K562 (cell line): ENCODE measurements around the gene GSG1. TPM values are rescaled to one million over a fixed set of nuclear protein-coding genes. Genes with fewer than 3 reads are reported as not detected.
A peak's percentile ranks its signal among the peaks of the same experiment; 100 is the strongest.

Source experiments
- BCOR ChIP-seq: fragments of 450-650 bp; IDR thresholded peaks from 2 replicates; pipeline ENCODE4 v1.6.1; 2016
- CTBP1 ChIP-seq: fragments of 450-650 bp; IDR thresholded peaks from 2 replicates; pipeline ENCODE4 v1.6.1; 2016; ENCODE audit warnings: borderline replicate concordance
- GABPA ChIP-seq: fragments of 200-800 bp; sonication (Bioruptor generic); conservative IDR thresholded peaks from 2 replicates; pipeline ENCODE4 v1.6.1; 2016; ENCODE audit warnings: low read depth, missing genetic modification characterization, missing compliant biosample characterization
- GATA2 ChIP-seq: sonication (generic); formaldehyde crosslinking; IDR thresholded peaks from 2 replicates; pipeline ENCODE4 v1.4.0; 2020; ENCODE audit warnings: mild to moderate bottlenecking, missing genetic modification reagents
- GTF2E2 ChIP-seq: fragments of 200-800 bp; sonication (Bioruptor generic); IDR thresholded peaks from 2 replicates; pipeline ENCODE4 v1.6.1; 2016; ENCODE audit warnings: missing genetic modification characterization, missing compliant biosample characterization
- KDM1A ChIP-seq, 2 experiments: fragments of 450-650 bp; IDR thresholded peaks; 2 replicates each; pipeline ENCODE4 v1.6.1; 2016; ENCODE audit warnings: mild to moderate bottlenecking in 2 of 2
- MAZ ChIP-seq, 2 experiments: fragments of 450-650 bp in 1 of 2; sonication (generic) in 1 of 2; formaldehyde crosslinking; IDR thresholded peaks in 1 of 2; conservative IDR thresholded peaks in 1 of 2; 2 replicates each; pipeline versions ENCODE4 v1.4.0 to v1.5.0; 2020; ENCODE audit warnings: mild to moderate bottlenecking in 1 of 2, missing genetic modification reagents in 1 of 2
- PRPF4 ChIP-seq: fragments of 200-400 bp; formaldehyde crosslinking; IDR thresholded peaks from one replicate; pipeline ENCODE4 v1.6.1; 2017; ENCODE audit warnings: low read length, low read depth, mild to moderate bottlenecking; ENCODE audit not compliant: insufficient read depth, poor library complexity, severe bottlenecking
- RFX5 ChIP-seq: IDR thresholded peaks from 2 replicates; pipeline ENCODE4 v1.6.1; 2011; ENCODE audit warnings: low read depth, mild to moderate bottlenecking, improper control_type of control experiment, low read length
- SMAD2 ChIP-seq: fragments of 150-350 bp; IDR thresholded peaks from 2 replicates; pipeline ENCODE4 v1.6.1; 2014; ENCODE audit warnings: low read depth, mild to moderate bottlenecking, low read length
- YY1 ChIP-seq, 3 experiments: IDR thresholded peaks; 2 replicates each; pipeline ENCODE4 v1.6.1; 2011; ENCODE audit warnings: low read length in 2 of 3, mild to moderate bottlenecking in 2 of 3, moderate library complexity in 2 of 3, borderline replicate concordance in 1 of 3, control low read depth in 1 of 3, low read depth in 1 of 3; ENCODE audit not compliant: insufficient read depth in 3 of 3, insufficient replicate concordance in 2 of 3, control insufficient read depth in 1 of 3, insufficient read length in 1 of 3; ENCODE audit errors: extremely low read depth in 1 of 3
- ZBTB7A ChIP-seq: IDR thresholded peaks from 2 replicates; pipeline ENCODE4 v1.6.1; 2011; ENCODE audit warnings: low read depth, mild to moderate bottlenecking, low read length, moderate library complexity, borderline replicate concordance; ENCODE audit not compliant: control insufficient read depth
- ZNF146 ChIP-seq: IDR thresholded peaks from one replicate; pipeline ENCODE4 v1.6.1; 2018; ENCODE audit warnings: missing compliant biosample characterization; ENCODE audit not compliant: unreplicated experiment
- ZNF23 ChIP-seq: fragments of 250-450 bp; sonication (Bioruptor Pico); IDR thresholded peaks from 2 replicates; pipeline ENCODE4 v1.4.0; 2020; ENCODE audit warnings: mild to moderate bottlenecking
- ZNF57 ChIP-seq: fragments of 450-650 bp; formaldehyde crosslinking; IDR thresholded peaks from 2 replicates; pipeline ENCODE4 v1.4.0; 2020; ENCODE audit warnings: mild to moderate bottlenecking, moderate library complexity
- polyA plus RNA-seq, 8 experiments: library from polyadenylated mRNA; depleted of rRNA in 4 of 8; stranded (reverse) in 5 of 8; unstranded in 3 of 8; fragments of >200 nt; fragmentation: Nextera tagmentation in 2 of 8; fragmentation: Illumina TruSeq in 1 of 8; extraction: Ambion mirVana in 2 of 8; extraction: Trizol in 1 of 8; gene quantifications; 2 replicates each; pipeline versions ENCODE4 v1.2.1 to v1.2.3, GENCODE V29; 2011 to 2014; ENCODE audit warnings: inconsistent platforms in 1 of 8, missing spikeins in 1 of 8
- total RNA-seq, 7 experiments: library from RNA; depleted of rRNA in 6 of 7; stranded (reverse); fragments of >200 nt in 6 of 7; fragmentation: Illumina TruSeq in 2 of 7; extraction: Trizol in 2 of 7; gene quantifications; 2 replicates each; pipeline versions ENCODE4 v1.2.1 to v1.2.3, GENCODE V29; 2011 to 2021; ENCODE audit warnings: low replicate concordance in 1 of 7
- TF ChIP-seq, protein P1 (sequence below): fragments of 200-600 bp; sonication (generic); IDR thresholded peaks from one replicate; pipeline ENCODE4 v1.6.1; 2012; ENCODE audit warnings: mild to moderate bottlenecking, low read depth, low read length, inconsistent platforms

Gene GSG1
- total and polyA plus RNA-seq, 9 of the 15 experiments (the other 6 are each of a cell fraction or from before 2014, with no cell fraction given) = not detected

DNA sequence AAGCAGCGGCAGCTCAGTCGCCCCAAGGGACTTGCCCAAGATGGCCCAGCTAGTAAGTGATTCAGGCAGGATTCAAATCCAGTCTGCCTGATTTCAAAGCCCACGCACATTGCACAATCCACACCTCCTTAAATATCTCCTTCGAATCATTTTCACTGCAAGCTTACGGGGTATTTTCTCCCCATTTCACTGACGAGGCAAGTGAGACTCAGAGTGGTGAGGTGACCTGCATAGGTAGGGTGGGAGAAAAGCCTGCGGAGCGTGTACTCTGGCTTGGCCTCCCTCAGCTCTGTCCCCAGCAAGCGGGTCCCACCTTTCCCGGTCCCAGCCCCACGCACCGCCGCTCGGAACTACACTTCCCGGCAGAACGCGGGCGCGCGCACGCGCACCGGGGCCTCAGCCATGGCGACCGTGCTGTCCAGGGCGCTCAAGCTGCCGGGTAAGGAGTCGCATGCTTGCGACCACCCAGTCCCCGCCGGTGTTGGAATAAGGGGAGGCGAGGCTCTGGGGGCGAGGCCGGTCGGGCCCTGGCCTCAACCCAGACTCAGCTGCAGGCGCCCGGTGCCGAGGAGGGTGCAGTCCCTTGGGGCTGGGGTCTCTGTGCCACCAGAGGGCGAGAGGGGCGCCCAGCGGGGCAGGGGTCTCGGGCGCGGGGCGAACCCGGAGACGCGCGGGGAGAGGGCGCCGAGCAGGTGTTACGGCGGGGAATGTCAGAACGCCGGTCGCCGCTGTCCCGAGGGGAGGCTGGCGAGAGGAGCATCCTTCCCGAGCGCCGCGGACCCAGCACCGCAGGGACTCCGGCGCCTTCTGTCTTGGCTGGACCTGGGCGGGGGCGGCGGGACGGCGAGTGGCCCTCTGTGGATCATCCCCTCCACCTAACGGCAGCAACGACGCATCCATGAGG lies 59.2 kb downstream of the GSG1 start, which contains the start of gene FAM234B (continued):
- TF ChIP-seq YY1 (IDR thresholded peaks at IDR 0.05; ENCODE audit: borderline replicate concordance in 1 of 3, control insufficient read depth in 1 of 3, extremely low read depth in 1 of 3, insufficient read depth in 3 of 3, insufficient read length in 1 of 3, insufficient replicate concordance in 2 of 3, low read depth in 1 of 3, low read length in 2 of 3) = peak; percentile 54 to 91 (median 87)
- peak; percentile 45; the same call in 1 of the 2 replicates for TF ChIP-seq CTBP1
- TF ChIP-seq, protein P1, sequence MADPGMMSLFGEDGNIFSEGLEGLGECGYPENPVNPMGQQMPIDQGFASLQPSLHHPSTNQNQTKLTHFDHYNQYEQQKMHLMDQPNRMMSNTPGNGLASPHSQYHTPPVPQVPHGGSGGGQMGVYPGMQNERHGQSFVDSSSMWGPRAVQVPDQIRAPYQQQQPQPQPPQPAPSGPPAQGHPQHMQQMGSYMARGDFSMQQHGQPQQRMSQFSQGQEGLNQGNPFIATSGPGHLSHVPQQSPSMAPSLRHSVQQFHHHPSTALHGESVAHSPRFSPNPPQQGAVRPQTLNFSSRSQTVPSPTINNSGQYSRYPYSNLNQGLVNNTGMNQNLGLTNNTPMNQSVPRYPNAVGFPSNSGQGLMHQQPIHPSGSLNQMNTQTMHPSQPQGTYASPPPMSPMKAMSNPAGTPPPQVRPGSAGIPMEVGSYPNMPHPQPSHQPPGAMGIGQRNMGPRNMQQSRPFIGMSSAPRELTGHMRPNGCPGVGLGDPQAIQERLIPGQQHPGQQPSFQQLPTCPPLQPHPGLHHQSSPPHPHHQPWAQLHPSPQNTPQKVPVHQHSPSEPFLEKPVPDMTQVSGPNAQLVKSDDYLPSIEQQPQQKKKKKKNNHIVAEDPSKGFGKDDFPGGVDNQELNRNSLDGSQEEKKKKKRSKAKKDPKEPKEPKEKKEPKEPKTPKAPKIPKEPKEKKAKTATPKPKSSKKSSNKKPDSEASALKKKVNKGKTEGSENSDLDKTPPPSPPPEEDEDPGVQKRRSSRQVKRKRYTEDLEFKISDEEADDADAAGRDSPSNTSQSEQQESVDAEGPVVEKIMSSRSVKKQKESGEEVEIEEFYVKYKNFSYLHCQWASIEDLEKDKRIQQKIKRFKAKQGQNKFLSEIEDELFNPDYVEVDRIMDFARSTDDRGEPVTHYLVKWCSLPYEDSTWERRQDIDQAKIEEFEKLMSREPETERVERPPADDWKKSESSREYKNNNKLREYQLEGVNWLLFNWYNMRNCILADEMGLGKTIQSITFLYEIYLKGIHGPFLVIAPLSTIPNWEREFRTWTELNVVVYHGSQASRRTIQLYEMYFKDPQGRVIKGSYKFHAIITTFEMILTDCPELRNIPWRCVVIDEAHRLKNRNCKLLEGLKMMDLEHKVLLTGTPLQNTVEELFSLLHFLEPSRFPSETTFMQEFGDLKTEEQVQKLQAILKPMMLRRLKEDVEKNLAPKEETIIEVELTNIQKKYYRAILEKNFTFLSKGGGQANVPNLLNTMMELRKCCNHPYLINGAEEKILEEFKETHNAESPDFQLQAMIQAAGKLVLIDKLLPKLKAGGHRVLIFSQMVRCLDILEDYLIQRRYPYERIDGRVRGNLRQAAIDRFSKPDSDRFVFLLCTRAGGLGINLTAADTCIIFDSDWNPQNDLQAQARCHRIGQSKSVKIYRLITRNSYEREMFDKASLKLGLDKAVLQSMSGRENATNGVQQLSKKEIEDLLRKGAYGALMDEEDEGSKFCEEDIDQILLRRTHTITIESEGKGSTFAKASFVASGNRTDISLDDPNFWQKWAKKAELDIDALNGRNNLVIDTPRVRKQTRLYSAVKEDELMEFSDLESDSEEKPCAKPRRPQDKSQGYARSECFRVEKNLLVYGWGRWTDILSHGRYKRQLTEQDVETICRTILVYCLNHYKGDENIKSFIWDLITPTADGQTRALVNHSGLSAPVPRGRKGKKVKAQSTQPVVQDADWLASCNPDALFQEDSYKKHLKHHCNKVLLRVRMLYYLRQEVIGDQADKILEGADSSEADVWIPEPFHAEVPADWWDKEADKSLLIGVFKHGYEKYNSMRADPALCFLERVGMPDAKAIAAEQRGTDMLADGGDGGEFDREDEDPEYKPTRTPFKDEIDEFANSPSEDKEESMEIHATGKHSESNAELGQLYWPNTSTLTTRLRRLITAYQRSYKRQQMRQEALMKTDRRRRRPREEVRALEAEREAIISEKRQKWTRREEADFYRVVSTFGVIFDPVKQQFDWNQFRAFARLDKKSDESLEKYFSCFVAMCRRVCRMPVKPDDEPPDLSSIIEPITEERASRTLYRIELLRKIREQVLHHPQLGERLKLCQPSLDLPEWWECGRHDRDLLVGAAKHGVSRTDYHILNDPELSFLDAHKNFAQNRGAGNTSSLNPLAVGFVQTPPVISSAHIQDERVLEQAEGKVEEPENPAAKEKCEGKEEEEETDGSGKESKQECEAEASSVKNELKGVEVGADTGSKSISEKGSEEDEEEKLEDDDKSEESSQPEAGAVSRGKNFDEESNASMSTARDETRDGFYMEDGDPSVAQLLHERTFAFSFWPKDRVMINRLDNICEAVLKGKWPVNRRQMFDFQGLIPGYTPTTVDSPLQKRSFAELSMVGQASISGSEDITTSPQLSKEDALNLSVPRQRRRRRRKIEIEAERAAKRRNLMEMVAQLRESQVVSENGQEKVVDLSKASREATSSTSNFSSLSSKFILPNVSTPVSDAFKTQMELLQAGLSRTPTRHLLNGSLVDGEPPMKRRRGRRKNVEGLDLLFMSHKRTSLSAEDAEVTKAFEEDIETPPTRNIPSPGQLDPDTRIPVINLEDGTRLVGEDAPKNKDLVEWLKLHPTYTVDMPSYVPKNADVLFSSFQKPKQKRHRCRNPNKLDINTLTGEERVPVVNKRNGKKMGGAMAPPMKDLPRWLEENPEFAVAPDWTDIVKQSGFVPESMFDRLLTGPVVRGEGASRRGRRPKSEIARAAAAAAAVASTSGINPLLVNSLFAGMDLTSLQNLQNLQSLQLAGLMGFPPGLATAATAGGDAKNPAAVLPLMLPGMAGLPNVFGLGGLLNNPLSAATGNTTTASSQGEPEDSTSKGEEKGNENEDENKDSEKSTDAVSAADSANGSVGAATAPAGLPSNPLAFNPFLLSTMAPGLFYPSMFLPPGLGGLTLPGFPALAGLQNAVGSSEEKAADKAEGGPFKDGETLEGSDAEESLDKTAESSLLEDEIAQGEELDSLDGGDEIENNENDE = no peak
- no peak for TF ChIP-seq GABPA (tag)
- no peak for TF ChIP-seq ZNF146 (CRISPR knock-in tag)
- peak; percentile 60; the same call in 1 of the 2 replicates for TF ChIP-seq ZBTB7A
- TF ChIP-seq BCOR = no peak
- no peak for TF ChIP-seq PRPF4
- TF ChIP-seq ZNF23 (CRISPR knock-in tag) = no peak
- TF ChIP-seq KDM1A (IDR thresholded peaks at IDR 0.05) = no peak
- no peak for TF ChIP-seq GATA2 (CRISPR knock-in tag)
- no peak for TF ChIP-seq SMAD2
- TF ChIP-seq MAZ (CRISPR knock-in tag; conservative IDR thresholded peaks at IDR 0.05 in 1 of 2, IDR thresholded peaks at IDR 0.05 in 1 of 2) = 0 out of 4 replicates have a peak, but pooled peaks have one; percentile 19 to 22
- no peak for TF ChIP-seq RFX5
- no peak for TF ChIP-seq ZNF57 (CRISPR knock-in tag)
- no peak for TF ChIP-seq GTF2E2
